Right ventricle myocardium inferior (tissue), 1 donor: Measurements from ENCODE around the gene CACNA1A. TPM values are rescaled to one million over a fixed set of nuclear protein-coding genes. Genes with fewer than 3 reads are reported as not detected.
"Not testable (repeated sequence)": the region's sequence is repeated elsewhere in the genome, so short reads cannot be mapped to it uniquely, and the experiment has no call there.

Experiments used
- ATAC-seq: fragments of 200-7000 bp; cut with Tn5 transposase; one replicate; pipeline ENCODE4 v1.9.1; 2020; ENCODE audit warnings: mild to moderate bottlenecking, moderate library complexity
- DNase-seq: peaks from one replicate; pipeline ENCODE4 v3.0.0; 2021; ENCODE audit errors: missing footprints
- intact Hi-C: fragments of 100-400 bp; cut with DNase I; formaldehyde crosslinking; loops from one replicate; pipeline ENCODE4 v1.11.0; 2022
- long read RNA-seq: library from polyadenylated mRNA; unstranded; transcript quantifications from one replicate; pipeline ENCODE4 v2.0.0, GENCODE V29; 2021
- total RNA-seq: library from RNA; stranded (reverse); fragmentation: NEBNext Ultra II Directional; extraction: Animal tissue kit (Norgen Biotek cat#: 25700); gene quantifications from one replicate; pipeline ENCODE4 v1.2.1, GENCODE V29; 2021
- donor health status: DM: no; HTN: yes; CAD: no; lungs with severe emphysema.

The CACNA1A gene
- total RNA-seq: 0.41 TPM
- long read RNA-seq: 0 reads

GRCh38 chr19:13506471-13506820 lies at the start of gene CACNA1A:
TSS of gene CACNA1A (minus strand) at chr19:13506479. CDS start at chr19:13506224, 255 bp downstream.
- intact Hi-C loops: no loop called here
- no peak for ATAC-seq

GRCh38 chr19:13554506-13555240 lies 48.4 kb upstream of the CACNA1A start:
- ATAC-seq (no peak), DNase-seq (no peak)
- intact Hi-C loops: no loop called here

More at GRCh38 chr19:13506471-13506820, at the start of gene CACNA1A:
- DNase-seq: no peak

DNA sequence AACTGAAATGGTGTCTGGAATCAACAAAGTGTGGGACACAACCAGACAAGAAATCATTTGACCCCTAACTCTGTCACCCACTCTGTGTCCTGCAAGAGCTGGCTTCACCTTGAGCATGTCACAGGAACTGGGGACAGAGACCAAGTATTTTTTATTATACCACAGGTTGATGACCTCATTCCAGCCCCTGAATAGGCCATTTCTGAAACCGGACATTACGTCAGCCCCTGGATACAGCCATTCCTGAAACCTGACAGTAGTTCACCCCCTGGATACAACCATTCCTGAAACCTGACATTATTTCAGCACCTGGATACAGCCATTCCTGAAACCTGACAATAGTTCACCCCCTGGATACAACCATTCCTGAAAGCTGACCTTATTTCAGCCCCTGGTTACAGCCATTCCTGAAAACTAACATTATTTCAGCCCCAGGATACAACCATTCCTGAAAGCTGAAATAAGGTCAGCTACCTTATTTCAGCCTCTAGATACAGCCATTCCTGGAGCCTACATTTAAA lies 47.7 kb upstream of the CACNA1A start:
- ATAC-seq (no peak), DNase-seq (no peak)
- intact Hi-C loops: no loop called here

DNA sequence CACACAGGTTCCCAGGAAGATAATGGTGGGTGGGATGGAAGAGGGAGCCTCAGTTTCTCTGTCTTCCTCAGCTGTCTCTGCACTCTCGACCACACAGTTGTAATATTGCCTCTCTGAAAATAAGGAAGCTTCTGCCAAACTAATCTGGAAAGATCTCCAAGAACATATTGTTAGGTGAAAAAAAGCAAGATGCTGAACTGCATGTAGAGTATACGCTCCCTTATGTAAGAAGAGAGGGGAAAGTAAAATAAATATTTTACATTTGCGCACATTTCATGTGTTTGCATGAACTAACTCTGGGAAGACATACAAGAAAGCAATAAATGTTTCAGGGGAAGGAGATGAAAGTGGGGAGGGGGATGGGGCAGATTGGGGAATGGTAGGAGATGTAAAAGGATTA lies 41.9 kb upstream of the CACNA1A start:
- intact Hi-C loops: no loop called here
- ATAC-seq (no peak), DNase-seq (no peak)

DNA sequence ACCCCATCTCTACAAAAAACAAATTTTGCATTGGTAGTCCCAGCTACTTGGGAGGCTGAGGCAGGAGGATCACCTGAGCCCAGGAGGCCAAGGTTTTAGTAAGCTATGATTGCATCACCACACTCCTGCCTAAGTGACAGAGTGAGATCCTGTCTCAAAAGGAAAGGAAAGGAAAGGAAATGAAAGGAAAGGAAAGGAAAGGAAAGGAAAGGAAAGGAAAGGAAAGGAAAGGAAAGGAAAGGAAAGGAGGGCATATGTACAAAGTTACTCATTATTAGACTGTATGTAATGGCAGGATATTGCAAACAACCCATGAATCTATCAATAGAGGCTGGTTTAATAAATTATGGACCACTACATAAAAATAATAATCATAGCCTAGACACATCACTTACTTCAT lies 40.8 kb upstream of the CACNA1A start:
- no peak for ATAC-seq
- no peak for DNase-seq
- intact Hi-C loops: no loop called here

DNA sequence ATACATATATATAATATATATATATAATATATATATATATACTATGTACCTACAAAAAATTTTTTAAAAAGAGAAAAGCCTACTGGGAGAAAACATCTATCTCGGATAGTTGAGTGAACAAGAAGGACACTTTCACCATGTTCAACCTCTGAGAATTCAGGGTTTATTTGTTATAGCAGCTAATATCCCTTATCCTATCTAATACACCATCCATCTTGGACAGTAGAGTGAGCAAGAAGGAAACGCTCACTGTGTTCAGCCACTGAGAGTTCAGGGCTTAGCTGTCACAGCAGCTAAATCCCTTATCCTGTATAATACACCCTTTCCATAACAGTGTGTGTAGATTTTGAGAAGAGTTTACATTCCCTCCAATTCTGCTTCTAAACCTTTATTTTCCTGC lies 38.1 kb upstream of the CACNA1A start:
- no peak for ATAC-seq
- no peak for DNase-seq
- intact Hi-C loops: no loop called here

DNA sequence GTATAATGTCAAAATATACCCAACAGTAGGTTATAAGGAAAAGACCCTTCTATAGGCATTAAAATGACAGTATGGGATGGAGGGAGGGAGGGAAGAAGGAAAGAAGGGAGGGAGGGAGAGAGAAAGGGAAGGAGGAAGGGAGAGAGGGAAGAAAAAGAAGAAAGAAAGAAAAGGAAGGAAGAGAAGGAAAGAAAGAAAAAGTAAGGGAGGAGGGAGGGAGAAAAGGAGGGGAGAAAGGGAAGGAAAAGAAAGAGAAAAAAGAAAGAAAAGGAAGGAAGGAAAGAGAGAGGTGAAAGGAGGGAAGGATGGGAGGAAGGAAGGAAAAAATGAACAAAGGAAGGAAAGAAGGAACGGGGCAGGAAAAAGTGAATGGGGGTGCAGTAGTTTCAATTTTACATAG lies 35.3 kb upstream of the CACNA1A start:
- intact Hi-C loops: no loop called here
- no peak for DNase-seq
- ATAC-seq: no peak

GRCh38 chr19:13539332-13539731 lies 33.1 kb upstream of the CACNA1A start:
- intact Hi-C loops: no loop called here
- DNase-seq (no peak), ATAC-seq (no peak)

DNA sequence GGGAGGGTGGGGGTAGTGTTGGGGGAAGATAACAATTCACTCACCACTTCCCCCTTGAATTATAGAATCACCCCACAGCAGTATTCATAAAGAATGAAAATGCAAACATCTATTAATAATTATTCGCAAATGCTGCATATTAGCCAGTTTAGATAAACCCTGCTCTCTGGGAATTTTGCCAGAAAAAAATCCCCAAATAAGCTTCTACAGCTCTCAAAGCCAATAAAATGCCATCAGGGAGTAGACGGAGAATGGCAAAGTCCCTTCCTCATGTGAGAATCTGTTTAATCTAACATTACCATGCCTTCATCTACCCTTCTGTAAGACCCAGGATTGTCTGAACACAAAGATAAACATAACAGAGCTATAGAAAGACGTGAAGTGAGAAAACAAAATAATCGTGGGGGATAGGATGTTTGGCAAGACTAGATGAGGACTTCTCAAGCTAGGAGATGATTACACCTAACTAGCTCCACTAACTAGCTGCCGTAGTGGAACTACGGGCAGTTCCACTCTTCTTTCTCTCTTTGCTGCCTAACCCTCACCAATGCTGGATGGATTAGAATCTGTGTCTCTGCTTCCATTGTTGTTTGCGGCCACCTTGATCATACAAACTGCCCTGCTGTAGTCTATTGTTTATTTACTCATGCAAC lies 32.4 kb upstream of the CACNA1A start:
- no peak for ATAC-seq
- intact Hi-C loops: no loop called here
- no peak for DNase-seq

DNA sequence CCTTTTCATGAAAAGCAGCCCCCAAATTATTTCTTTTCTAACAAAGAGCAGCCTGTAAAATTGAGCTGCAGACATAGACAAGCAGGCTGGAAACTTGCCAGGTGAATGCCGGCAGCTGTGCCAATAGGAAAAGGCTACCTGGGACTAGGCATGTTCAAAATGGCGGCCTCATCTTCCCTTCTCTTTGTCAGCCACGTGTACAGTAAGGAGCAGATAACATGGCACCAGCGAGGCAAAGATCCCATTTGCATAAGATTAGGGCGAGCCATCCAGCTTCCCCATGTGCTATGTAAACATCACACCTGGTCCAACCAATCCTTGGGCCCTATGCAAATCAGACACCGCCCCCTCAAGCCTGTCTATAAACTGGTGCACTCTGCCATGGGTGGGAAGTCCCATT lies 31.2 kb upstream of the CACNA1A start:
- intact Hi-C loops: no loop called here
- DNase-seq: no peak
- no peak for ATAC-seq

GRCh38 chr19:13530720-13531119 lies 24.4 kb upstream of the CACNA1A start:
- DNase-seq (no peak), ATAC-seq (no peak)
- intact Hi-C loops: no loop called here

DNA sequence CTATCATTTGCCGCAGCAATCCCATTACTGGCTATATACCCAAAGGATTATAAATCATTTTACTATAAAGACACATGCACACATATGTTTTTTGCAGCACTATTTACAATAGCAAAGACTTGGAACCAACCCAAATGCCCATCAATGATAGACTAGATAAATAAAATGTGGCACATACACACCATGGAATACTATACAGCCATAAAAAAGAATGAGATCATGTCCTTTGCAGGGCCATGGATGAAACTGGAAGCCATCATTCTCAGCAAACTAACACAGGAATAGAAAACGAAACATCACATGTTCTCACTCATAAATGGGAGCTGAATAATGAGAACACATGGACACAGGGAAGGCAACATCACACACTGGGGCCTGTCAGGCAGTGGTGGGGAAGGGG lies 23.4 kb upstream of the CACNA1A start:
- ATAC-seq, DNase-seq, intact Hi-C loops: not testable (repeated sequence)

DNA sequence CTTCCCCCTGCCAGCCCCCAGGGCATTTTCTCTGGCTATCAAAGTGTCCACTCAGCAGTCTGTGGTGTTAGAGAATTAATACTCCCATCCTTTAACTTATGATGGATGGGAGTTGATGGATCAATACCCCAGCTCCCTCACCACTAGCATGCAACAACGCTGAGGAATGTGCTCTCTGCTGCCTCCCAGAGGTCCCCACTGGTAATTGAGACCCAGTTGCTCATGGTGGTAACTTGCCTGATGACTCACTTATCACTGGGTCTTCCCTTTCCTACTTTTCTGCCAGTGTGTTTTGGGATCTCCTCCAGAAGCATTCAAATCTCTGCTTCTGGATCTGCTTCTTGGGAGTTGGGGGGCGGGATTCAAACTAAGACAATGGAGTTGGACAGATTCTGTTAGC lies 20.3 kb upstream of the CACNA1A start:
- intact Hi-C loops: no loop called here
- ATAC-seq (no peak), DNase-seq (no peak)

DNA sequence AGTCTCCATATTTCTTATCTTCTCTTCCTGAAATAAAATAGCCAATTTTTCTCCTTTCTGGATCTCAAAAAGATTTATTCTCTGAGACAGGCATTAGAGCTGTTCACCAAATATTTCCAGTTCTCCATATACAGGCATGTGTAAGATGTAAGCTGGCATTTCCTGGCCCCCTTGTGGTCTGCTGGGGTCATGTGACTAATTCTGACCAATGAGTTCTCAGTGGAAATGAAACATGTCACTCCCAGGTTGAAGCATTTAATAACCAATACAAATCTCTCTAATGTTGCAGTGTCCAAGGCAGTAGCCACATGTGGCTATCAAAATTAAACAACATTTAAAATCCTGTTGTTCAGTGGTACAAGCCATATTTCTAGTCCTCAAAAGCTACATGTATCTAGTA lies 14.8 kb upstream of the CACNA1A start:
- DNase-seq (no peak), ATAC-seq (no peak)
- intact Hi-C loops: no loop called here

- ATAC-seq (no peak), DNase-seq (no peak)
- intact Hi-C loops: no loop called here
These were observed 5.7 kb upstream of the CACNA1A start for GRCh38 chr19:13511947-13512346.

GRCh38 chr19:13507053-13507611 lies 853 bp upstream of the CACNA1A start:
- no peak for DNase-seq
- ATAC-seq: no peak
- intact Hi-C loops: no loop called here

DNA sequence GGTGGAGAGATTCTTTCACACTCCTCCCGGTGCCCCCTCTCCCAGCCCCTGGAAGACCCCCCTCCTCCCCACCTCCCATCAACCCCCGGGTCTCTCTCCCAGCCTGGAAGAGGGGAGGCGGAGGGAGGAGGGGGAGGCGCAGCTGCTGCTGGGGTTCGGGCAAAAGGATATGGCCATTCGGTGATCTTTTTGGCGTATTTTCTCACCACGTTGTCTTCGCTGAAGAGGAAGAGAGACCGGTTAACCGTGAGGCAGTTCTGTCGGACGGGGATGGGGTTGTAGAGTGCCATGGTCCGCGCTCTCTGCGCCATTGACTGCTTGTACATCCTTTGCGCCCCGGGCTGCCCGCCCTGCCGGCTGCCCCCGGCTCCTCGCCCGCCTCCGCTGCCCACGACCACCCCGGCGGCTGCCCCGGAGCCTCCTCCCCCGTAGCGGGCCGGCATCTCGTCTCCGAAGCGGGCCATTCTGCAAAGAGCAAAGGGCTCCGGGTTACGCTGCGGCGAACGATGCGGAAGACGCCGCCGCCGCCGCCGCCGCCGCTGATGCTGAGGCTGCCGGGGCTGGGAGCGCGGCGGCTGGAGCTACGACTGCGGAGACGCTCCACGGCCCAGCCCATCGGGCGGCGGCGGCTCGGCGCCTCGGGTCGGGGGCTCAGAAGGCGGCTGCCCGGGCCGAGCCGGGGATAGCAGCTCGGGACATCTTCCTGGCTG lies 363 bp downstream of the CACNA1A start:
- DNase-seq (no peak), ATAC-seq (no peak)
- intact Hi-C loops: no loop called here

DNA sequence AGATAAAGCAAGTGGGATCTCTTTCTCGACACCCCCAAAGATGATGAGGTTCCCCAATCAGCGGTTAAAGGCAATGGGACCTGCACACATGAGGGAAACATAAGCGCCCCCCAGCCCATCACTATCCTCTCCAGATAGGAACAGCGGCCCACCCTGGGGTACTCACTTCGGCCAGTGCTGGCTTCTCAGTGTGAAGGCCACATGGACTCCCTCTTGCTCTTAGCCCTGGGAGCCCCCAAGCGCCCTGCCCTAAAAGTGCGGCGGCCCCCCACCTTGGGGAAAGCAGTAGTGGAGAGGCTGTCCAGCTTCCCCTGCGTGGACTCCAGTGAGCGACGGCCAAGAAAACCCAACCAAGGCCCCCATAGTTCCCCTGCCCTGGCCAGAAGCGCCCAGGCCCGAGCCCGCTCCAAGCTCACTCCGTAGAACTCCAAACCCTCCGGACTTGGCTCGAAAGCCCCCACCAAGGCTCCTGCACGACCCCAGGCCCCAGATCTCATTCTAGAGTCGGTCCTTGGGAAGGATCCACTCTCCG lies 1.0 kb downstream of the CACNA1A start:
- ATAC-seq (no peak), DNase-seq (no peak)
- intact Hi-C loops: no loop called here

GRCh38 chr19:13503570-13504235 lies 2.6 kb downstream of the CACNA1A start:
- intact Hi-C loops: no loop called here
- DNase-seq (no peak), ATAC-seq (no peak)
